MG63 (cell line): ENCODE results near the gene HOXD8. TPM values are rescaled to one million over a fixed set of nuclear protein-coding genes. Genes with fewer than 3 reads are reported as not detected.

Experiments used
- DNase-seq: peaks from one replicate; pipeline ENCODE4 v3.0.0-alpha.2; 2020
- H3K27me3 ChIP-seq: fragments of 250-450 bp; sonication (Bioruptor Pico); 2 replicates; pipeline ENCODE4 v1.5.1; 2020; ENCODE audit warnings: mild to moderate bottlenecking, moderate library complexity
- H3K36me3 ChIP-seq: fragments of 250-450 bp; sonication (Bioruptor Pico); 2 replicates; pipeline ENCODE4 v1.5.1; 2020; ENCODE audit warnings: mild to moderate bottlenecking, moderate library complexity
- H3K4me3 ChIP-seq: fragments of 250-450 bp; sonication (Bioruptor Pico); 2 replicates; pipeline ENCODE4 v1.5.1; 2020; ENCODE audit warnings: mild to moderate bottlenecking, moderate library complexity
- H3K9me3 ChIP-seq: fragments of 250-450 bp; sonication (Bioruptor Pico); 2 replicates; pipeline ENCODE4 v1.5.1; 2020; ENCODE audit warnings: mild to moderate bottlenecking, moderate library complexity
- total RNA-seq: library from RNA; depleted of rRNA; stranded (reverse); fragments of >200 nt; shearing (Covaris generic); gene quantifications from 2 replicates; pipeline ENCODE4 v1.2.3, GENCODE V29; 2014; ENCODE audit warnings: low replicate concordance

The HOXD8 gene
- total RNA-seq, 1 experiment from 2014 or later = 15.5 TPM

GRCh38 chr2:176117823-176118371 lies 11.6 kb upstream of the HOXD8 start:
- Histone ChIP-seq H3K27me3 (no peaks in the 10 kb centered on the region), H3K36me3 (peaks cover 3% of the 10 kb centered on the region; the same call in 1 of the 2 replicates), H3K4me3 (no peak overlapping the region), H3K9me3 (no peaks in the 10 kb centered on the region)
- no peak for DNase-seq

GRCh38 chr2:176118601-176119339 lies 10.7 kb upstream of the HOXD8 start:
- no peak for DNase-seq
- no peaks in the 10 kb centered on the region for H3K27me3 ChIP-seq

GRCh38 chr2:176120364-176121189 lies 8.9 kb upstream of the HOXD8 start:
- no peaks in the 10 kb centered on the region for H3K27me3 ChIP-seq
- no peak for DNase-seq
- no peak overlapping the region for H3K4me3 ChIP-seq

More at GRCh38 chr2:176118601-176119339, 10.7 kb upstream of the HOXD8 start:
- no peak overlapping the region for H3K4me3 ChIP-seq
- peaks cover 3% of the 10 kb centered on the region; the same call in 1 of the 2 replicates for H3K36me3 ChIP-seq
- no peaks in the 10 kb centered on the region for H3K9me3 ChIP-seq

GRCh38 chr2:176121190-176122051 lies 8.1 kb upstream of the HOXD8 start:
- Histone ChIP-seq H3K36me3 (peaks cover 3% of the 10 kb centered on the region; the same call in 1 of the 2 replicates), H3K9me3 (no peaks in the 10 kb centered on the region), H3K27me3 (no peaks in the 10 kb centered on the region), H3K4me3 (no peak overlapping the region)
- DNase-seq = no peak

More at GRCh38 chr2:176120364-176121189, 8.9 kb upstream of the HOXD8 start:
- Histone ChIP-seq H3K36me3 (peaks cover 3% of the 10 kb centered on the region; the same call in 1 of the 2 replicates), H3K9me3 (no peaks in the 10 kb centered on the region)

- DNase-seq = no peak
- H3K36me3 ChIP-seq = no peaks in the 10 kb centered on the region
- peak overlapping the region; percentile 48 for H3K4me3 ChIP-seq
- H3K27me3 ChIP-seq = no peaks in the 10 kb centered on the region
- no peaks in the 10 kb centered on the region for H3K9me3 ChIP-seq
These were observed 7.3 kb upstream of the HOXD8 start for GRCh38 chr2:176122052-176122682.

DNA sequence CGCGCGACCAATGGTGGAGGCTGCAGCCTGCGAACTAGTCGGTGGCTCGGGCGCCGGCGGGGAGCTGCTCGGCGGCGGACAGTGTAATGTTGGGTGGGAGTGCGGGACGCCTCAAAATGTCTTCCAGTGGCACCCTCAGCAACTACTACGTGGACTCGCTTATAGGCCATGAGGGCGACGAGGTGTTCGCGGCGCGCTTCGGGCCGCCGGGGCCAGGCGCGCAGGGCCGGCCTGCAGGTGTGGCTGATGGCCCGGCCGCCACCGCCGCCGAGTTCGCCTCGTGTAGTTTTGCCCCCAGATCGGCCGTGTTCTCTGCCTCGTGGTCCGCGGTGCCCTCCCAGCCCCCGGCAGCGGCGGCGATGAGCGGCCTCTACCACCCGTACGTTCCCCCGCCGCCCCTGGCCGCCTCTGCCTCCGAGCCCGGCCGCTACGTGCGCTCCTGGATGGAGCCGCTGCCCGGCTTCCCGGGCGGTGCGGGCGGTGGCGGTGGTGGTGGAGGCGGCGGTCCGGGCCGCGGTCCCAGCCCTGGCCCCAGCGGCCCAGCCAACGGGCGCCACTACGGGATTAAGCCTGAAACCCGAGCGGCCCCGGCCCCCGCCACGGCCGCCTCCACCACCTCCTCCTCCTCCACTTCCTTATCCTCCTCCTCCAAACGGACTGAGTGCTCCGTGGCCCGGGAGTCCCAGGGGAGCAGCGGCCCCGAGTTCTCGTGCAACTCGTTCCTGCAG lies 6.7 kb upstream of the HOXD8 start, which contains the start of gene HOXD9:
Gene HOXD9 (plus strand): TSS at position 37 of the 728 bp plus-strand sequence. CDS start 50 bp downstream, at position 87.
- Histone ChIP-seq H3K27me3 (no peaks in the 10 kb centered on the region), H3K4me3 (peak within 1 kb of the TSS; percentile 48), H3K9me3 (no peaks in the 10 kb centered on the region), H3K36me3 (no peaks in the 10 kb centered on the region)
- peak; percentile 74 for DNase-seq

- Histone ChIP-seq H3K9me3 (no peaks in the 10 kb centered on the region), H3K4me3 (peak overlapping the region; percentile 48), H3K36me3 (no peaks in the 10 kb centered on the region), H3K27me3 (no peaks in the 10 kb centered on the region)
- no peak for DNase-seq
These were observed 5.9 kb upstream of the HOXD8 start for GRCh38 chr2:176123411-176124109.

GRCh38 chr2:176124110-176124946 lies 5.2 kb upstream of the HOXD8 start:
- Histone ChIP-seq H3K4me3 (no peak overlapping the region), H3K9me3 (no peaks in the 10 kb centered on the region), H3K36me3 (no peaks in the 10 kb centered on the region), H3K27me3 (no peaks in the 10 kb centered on the region)
- DNase-seq = no peak

DNA sequence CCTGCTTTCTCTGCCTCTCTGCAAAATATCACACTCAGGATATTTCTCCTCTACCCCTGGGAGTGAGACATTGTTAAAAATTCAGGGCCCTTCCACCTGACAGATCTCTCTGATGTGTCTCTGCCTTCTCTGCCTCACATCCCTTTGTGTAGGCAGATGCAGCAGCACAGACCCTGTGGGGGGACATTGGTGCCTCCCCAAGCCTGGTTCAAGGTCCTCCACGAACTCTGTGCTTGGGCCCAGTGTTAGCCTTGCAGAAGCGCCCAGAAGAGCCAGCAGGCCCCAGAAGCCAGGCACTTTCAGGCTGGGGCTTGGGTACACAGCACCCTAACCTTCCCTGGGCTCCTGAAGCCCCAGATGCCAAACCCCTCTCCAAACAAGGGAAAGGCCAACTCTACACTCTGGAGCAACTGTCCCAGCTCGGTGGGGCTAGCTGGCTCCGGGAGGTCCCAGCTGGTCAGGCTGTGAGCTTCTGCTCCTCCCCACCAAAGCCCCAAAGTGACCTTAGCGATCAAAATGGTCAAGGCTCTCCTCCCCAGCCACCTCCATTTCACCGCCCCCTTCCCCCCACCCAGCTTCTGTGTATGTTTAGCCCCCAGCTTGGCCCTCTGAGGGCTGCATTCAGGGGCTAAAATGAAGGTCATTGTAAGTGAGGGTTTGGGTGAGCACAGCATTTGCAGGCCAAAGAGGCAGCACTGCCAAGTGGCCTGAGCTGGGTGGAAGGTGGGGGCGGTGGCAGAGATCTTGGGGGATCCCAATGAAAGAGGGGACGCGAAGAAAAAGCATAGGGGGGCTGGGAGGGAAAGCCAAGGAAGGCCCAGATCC lies 4.3 kb upstream of the HOXD8 start:
- no peaks in the 10 kb centered on the region for H3K27me3 ChIP-seq
- H3K4me3 ChIP-seq = no peak overlapping the region
- H3K36me3 ChIP-seq = no peaks in the 10 kb centered on the region
- no peak for DNase-seq
- H3K9me3 ChIP-seq = no peaks in the 10 kb centered on the region

DNA sequence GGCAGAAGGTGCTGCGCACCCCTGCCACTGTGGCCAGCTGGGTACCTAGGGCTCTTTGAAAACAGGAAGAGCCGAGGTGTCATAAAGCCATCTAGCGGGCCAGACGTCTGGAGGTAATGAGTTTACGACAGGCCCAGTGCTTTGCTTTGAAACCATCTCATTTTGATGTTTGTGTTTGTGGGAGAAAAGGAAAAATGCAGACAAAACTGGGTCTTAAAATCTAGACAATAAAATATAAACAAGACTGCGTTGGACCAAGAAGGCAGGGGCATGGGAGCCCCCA lies 3.8 kb upstream of the HOXD8 start:
- no peak for DNase-seq
- Histone ChIP-seq H3K27me3 (no peaks in the 10 kb centered on the region), H3K9me3 (no peaks in the 10 kb centered on the region)

GRCh38 chr2:176126929-176127773 lies 2.4 kb upstream of the HOXD8 start:
- Histone ChIP-seq H3K4me3 (peak overlapping the region; percentile 31), H3K9me3 (no peaks in the 10 kb centered on the region), H3K27me3 (no peaks in the 10 kb centered on the region), H3K36me3 (no peaks in the 10 kb centered on the region)
- DNase-seq = peak; percentile 23

More for the DNA sequence above, 3.8 kb upstream of the HOXD8 start:
- Histone ChIP-seq H3K36me3 (no peaks in the 10 kb centered on the region), H3K4me3 (no peak overlapping the region)

GRCh38 chr2:176127774-176128072 lies 1.8 kb upstream of the HOXD8 start:
- no peaks in the 10 kb centered on the region for H3K27me3 ChIP-seq
- H3K36me3 ChIP-seq = no peaks in the 10 kb centered on the region
- H3K9me3 ChIP-seq = no peaks in the 10 kb centered on the region
- H3K4me3 ChIP-seq = peak overlapping the region; percentile 52
- DNase-seq = no peak
